Adrenal gland (tissue), 19 donors: ENCODE measurements around the gene HSP90AB1. TPM values are rescaled to one million over a fixed set of nuclear protein-coding genes. Genes with fewer than 3 reads are reported as not detected.
A peak's percentile ranks its signal among the peaks of the same experiment; 100 is the strongest.

Experiments used
- DNase-seq, 7 donors: peaks; one replicate each; pipeline ENCODE4 v3.0.0-alpha.2; 2019 to 2020
- H3K27ac ChIP-seq, 5 donors: fragments of 200-600 bp; sonication (generic) in 4 of 5; 1 replicate in 3 of 5; 2 replicates in 2 of 5; pipeline versions ENCODE4 v1.5.1 to v1.8.0; 2016 to 2020; ENCODE audit warnings: mild to moderate bottlenecking in 1 of 5
- H3K27me3 ChIP-seq: fragments of 200-600 bp; 2 replicates; pipeline ENCODE4 v1.8.0; 2021
- H3K36me3 ChIP-seq, 2 donors: fragments of 200-600 bp; replicated peaks in 1 of 2; 1 replicate in 1 of 2; 2 replicates in 1 of 2; pipeline versions ENCODE4 v1.5.1 to v1.8.0; 2018 to 2022
- H3K4me1 ChIP-seq, 2 donors: fragments of 200-600 bp; replicated peaks in 1 of 2; 1 replicate in 1 of 2; 2 replicates in 1 of 2; pipeline versions ENCODE4 v1.5.1 to v1.8.0; 2018 to 2021
- H3K4me3 ChIP-seq, 4 donors: fragments of 200-600 bp; sonication (generic) in 3 of 4; one replicate each; pipeline ENCODE4 v1.5.1; 2016 to 2018
- H3K9me3 ChIP-seq, 3 donors: fragments of 200-600 bp; sonication (generic) in 1 of 3; replicated peaks in 1 of 3; 1 replicate in 2 of 3; 2 replicates in 1 of 3; pipeline versions ENCODE4 v1.5.1 to v1.8.0; 2016 to 2021
- POLR2A ChIP-seq, 2 donors: fragments of 450-650 bp; IDR thresholded peaks; one replicate each; pipeline ENCODE4 v1.6.1; 2017; ENCODE audit warnings: antibody characterized with exemption in 2 of 2, mild to moderate bottlenecking in 2 of 2, moderate library complexity in 1 of 2
- WGBS, 4 donors: extraction: QIAGEN DNeasy Blood & Tissue Kit in 2 of 4; methylation state at CpG; one replicate each; pipeline versions ENCODE4 v1.1.5 to v1.1.7; 2013 to 2017; 5-methylcytosine and 5-hydroxymethylcytosine counted together
- intact Hi-C, 2 donors: fragments of 100-400 bp; cut with DNase I; formaldehyde crosslinking; loops; one replicate each; pipeline versions ENCODE4 v1.14.1 to v1.15.0; 2022 to 2023
- long read RNA-seq, 10 donors: library from polyadenylated mRNA in 3 of 10; unstranded in 2 of 10; stranded (forward) in 1 of 10; transcript quantifications; one replicate each; pipeline ENCODE4 v2.0.0 and lab custom pipeline, GENCODE V29; 2021 to 2026
- polyA plus RNA-seq, 3 donors: library from polyadenylated mRNA; stranded (reverse); fragments of 200-250 nt in 2 of 3; fragments of 350-450 nt in 1 of 3; fragmentation: Illumina TruSeq in 1 of 3; extraction: RNeasy Lipid Tissue Mini Kit (QIAGEN cat#74804) in 1 of 3; gene quantifications; one replicate each; pipeline ENCODE4 v1.2.3, GENCODE V29; 2013 to 2014
- total RNA-seq, 9 donors: library from RNA; depleted of rRNA in 4 of 9; stranded (reverse); fragments of >200 nt in 4 of 9; fragments of 120-200 nt in 1 of 9; fragmentation: NEBNext Ultra II Directional in 1 of 9; extraction: Animal tissue kit (Norgen Biotek cat#: 25700) in 1 of 9; gene quantifications; one replicate each; pipeline versions ENCODE4 v1.1.0 to v1.2.4, GENCODE V29; 2013 to 2023
- TF ChIP-seq, protein P1 (sequence below), 6 experiments: fragments of 450-650 bp in 4 of 6; fragments of 200-600 bp in 2 of 6; sonication (generic) in 1 of 6; IDR thresholded peaks; 1 replicate in 5 of 6; 2 replicates in 1 of 6; pipeline versions ENCODE4 v1.5.1 to v1.8.0; 2016 to 2021; ENCODE audit warnings: antibody characterized with exemption in 6 of 6, mild to moderate bottlenecking in 2 of 6, moderate library complexity in 1 of 6
- donor health status: healthy with polysubstance abuse.
- donor health status: Bipolar disorder and iron deficiency.
- donor health status: DM: yes; HTN: yes; CAD: no.
- donor health status: DM: no; HTN: no; CAD: no.
- donor health status: DM: no; HTN: no; CAD: no.
- donor health status: DM: yes; HTN: yes; CAD: no.

HSP90AB1 gene
- total RNA-seq (1,000 to 10,000 TPM in 4 of 9 donors, 100 to 1,000 TPM in 5; 692 to 1,671 (median 883) TPM), polyA plus RNA-seq (1,000 to 10,000 TPM in 1 of 3 donors, 100 to 1,000 TPM in 2; 275 to 2,249 (median 420) TPM)
- long read RNA-seq, donor 1, transcript HSP90AB1-203 (12 exons, 2,572 nt), result major isoform, 219 of 1,093 reads
- long read RNA-seq, donor 1, partial matches to known transcripts, result 857 of 1,093 reads
- long read RNA-seq, donor 1, other reads (novel, unspliced or antisense), result 15 of 1,093 reads
- long read RNA-seq, donor 2, transcript HSP90AB1-203 (12 exons, 2,572 nt), result major isoform, 158 of 816 reads
- long read RNA-seq, donor 2, partial matches to known transcripts, result 644 of 816 reads
- long read RNA-seq, donor 2, other reads (novel, unspliced or antisense), result 14 of 816 reads
- long read RNA-seq, donor 3, transcript HSP90AB1-203 (12 exons, 2,572 nt), result major isoform, 244 of 935 reads
- long read RNA-seq, donor 3, partial matches to known transcripts, result 674 of 935 reads
- long read RNA-seq, donor 3, other reads (novel, unspliced or antisense), result 10 of 935 reads
- long read RNA-seq, donor 4, transcript HSP90AB1-203 (12 exons, 2,572 nt), result major isoform, 714 of 1,728 reads
- long read RNA-seq, donor 4, transcript HSP90AB1-201 (12 exons, 2,582 nt), result minor isoform, 6 of 1,728 reads
- long read RNA-seq, donor 4, partial matches to known transcripts, result 994 of 1,728 reads
- long read RNA-seq, donor 4, other reads (novel, unspliced or antisense), result 12 of 1,728 reads
- long read RNA-seq, donor 5, transcript HSP90AB1-202 (12 exons, 2,674 nt), result minor isoform, 33 of 3,231 reads
- long read RNA-seq, donor 5, transcript HSP90AB1-201 (12 exons, 2,582 nt), result minor isoform, 15 of 3,231 reads
- long read RNA-seq, donor 5, transcript HSP90AB1-203 (12 exons, 2,572 nt), result major isoform, 3,071 of 3,231 reads
- long read RNA-seq, donor 5, partial matches to known transcripts, result 73 of 3,231 reads
- long read RNA-seq, donor 5, other reads (novel, unspliced or antisense), result 37 of 3,231 reads
- long read RNA-seq, donor 6, transcript HSP90AB1-203 (12 exons, 2,572 nt), result major isoform, 409 of 1,110 reads
- long read RNA-seq, donor 6, partial matches to known transcripts, result 691 of 1,110 reads
- long read RNA-seq, donor 6, other reads (novel, unspliced or antisense), result 5 of 1,110 reads
- long read RNA-seq, donor 7, transcript HSP90AB1-203 (12 exons, 2,572 nt), result major isoform, 70 of 431 reads
- long read RNA-seq, donor 7, partial matches to known transcripts, result 361 of 431 reads
- long read RNA-seq, donor 7, other reads (novel, unspliced or antisense), result 0 of 431 reads
- long read RNA-seq, donor 8, transcript HSP90AB1-203 (12 exons, 2,572 nt), result major isoform, 368 of 940 reads
- long read RNA-seq, donor 8, partial matches to known transcripts, result 560 of 940 reads
- long read RNA-seq, donor 8, other reads (novel, unspliced or antisense), result 10 of 940 reads
- long read RNA-seq, donor 9, transcript HSP90AB1-203 (12 exons, 2,572 nt), result major isoform, 187 of 958 reads
- long read RNA-seq, donor 9, partial matches to known transcripts, result 754 of 958 reads
- long read RNA-seq, donor 9, other reads (novel, unspliced or antisense), result 16 of 958 reads
- long read RNA-seq, donor 10, transcript HSP90AB1-203 (12 exons, 2,572 nt), result major isoform, 92 of 253 reads
- long read RNA-seq, donor 10, partial matches to known transcripts, result 160 of 253 reads
- long read RNA-seq, donor 10, other reads (novel, unspliced or antisense), result 0 of 253 reads

DNA sequence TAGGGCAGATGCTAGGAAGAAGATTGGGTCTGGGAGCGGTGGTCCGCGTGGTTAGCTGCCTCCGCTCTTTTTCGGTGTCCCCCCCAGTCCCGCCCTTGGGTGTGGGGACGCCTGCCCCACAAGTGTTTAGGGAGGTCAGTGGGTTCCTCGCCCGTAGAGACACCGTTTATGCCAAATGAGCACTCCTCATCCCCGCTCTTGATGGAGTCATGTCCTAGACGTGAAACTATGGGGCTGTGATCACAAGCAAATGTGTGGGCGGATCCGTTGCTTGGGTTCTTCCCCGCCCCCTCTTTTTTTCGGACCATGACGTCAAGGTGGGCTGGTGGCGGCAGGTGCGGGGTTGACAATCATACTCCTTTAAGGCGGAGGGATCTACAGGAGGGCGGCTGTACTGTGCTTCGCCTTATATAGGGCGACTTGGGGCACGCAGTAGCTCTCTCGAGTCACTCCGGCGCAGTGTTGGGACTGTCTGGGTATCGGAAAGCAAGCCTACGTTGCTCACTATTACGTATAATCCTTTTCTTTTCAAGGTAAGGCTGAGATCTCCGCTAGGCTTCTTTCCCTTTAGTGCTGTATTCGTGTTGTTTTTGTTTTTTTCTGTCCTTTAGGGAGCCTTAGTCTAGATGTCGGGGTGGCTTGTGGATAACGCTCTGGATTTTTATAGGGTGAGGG, at the start of gene HSP90AB1:
Gene HSP90AB1 (plus strand): TSS at position 439 of the 675 bp plus-strand sequence. CDS start 1,529 bp downstream, outside the sequence.
- Histone ChIP-seq H3K4me3 (peak within 1 kb of the TSS; percentile 59 to 99 (median 80)), H3K27ac (peak within 1 kb of the TSS; percentile 78 to 100 (median 98)), H3K36me3 (peaks cover 0 to 39% of the 10 kb centered on the region in 2 donors), H3K27me3 (no peaks in the 10 kb centered on the region), H3K4me1 (peaks cover 19 to 35% of the 10 kb centered on the region in 2 donors), H3K9me3 (no peaks in the 10 kb centered on the region)
- peak; percentile 99 for TF ChIP-seq POLR2A (IDR thresholded peaks at IDR 0.05)
- TF ChIP-seq, protein P1, sequence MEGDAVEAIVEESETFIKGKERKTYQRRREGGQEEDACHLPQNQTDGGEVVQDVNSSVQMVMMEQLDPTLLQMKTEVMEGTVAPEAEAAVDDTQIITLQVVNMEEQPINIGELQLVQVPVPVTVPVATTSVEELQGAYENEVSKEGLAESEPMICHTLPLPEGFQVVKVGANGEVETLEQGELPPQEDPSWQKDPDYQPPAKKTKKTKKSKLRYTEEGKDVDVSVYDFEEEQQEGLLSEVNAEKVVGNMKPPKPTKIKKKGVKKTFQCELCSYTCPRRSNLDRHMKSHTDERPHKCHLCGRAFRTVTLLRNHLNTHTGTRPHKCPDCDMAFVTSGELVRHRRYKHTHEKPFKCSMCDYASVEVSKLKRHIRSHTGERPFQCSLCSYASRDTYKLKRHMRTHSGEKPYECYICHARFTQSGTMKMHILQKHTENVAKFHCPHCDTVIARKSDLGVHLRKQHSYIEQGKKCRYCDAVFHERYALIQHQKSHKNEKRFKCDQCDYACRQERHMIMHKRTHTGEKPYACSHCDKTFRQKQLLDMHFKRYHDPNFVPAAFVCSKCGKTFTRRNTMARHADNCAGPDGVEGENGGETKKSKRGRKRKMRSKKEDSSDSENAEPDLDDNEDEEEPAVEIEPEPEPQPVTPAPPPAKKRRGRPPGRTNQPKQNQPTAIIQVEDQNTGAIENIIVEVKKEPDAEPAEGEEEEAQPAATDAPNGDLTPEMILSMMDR (IDR thresholded peaks at IDR 0.05), result peak in 1 of 6 experiments; percentile 14
- intact Hi-C loops, result no loop called here
- WGBS, 4 donors, result 0 to 1% (median 1%) methylated on average over 25 to 34 of the region's 34 CpGs
- DNase-seq, result peak; percentile 94 to 100 (median 98)

DNA sequence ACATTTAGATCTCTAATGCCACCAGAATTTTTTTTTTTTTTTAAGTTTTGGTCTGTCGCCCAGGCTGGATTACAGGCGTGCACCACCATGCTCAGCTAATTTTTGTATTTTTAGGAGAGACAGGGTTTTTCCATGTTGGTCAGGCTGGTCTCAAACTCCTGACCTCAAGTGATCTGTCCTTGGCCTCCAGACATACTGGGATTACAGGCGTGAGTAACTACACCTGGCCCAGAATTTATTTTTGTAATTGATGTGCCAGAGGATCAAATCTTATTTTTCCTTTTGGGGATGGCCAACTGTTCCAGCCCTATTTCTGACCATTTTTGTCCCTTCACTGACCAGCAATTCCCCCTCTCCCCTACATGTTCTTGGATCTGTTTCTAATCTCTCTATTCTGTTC, 48.2 kb upstream of the HSP90AB1 start:
- WGBS, 4 donors, result 77 to 85% (median 81%) methylated on average over 3 of the region's 3 CpGs
- Histone ChIP-seq H3K4me1 (peaks cover 3 to 4% of the 10 kb centered on the region in 2 donors), H3K9me3 (no peaks in the 10 kb centered on the region), H3K36me3 (no peaks in the 10 kb centered on the region), H3K4me3 (no peak overlapping the region), H3K27me3 (no peaks in the 10 kb centered on the region), H3K27ac (no peak overlapping the region)
- TF ChIP-seq, protein P1 (IDR thresholded peaks at IDR 0.05), result no peak
- TF ChIP-seq POLR2A (IDR thresholded peaks at IDR 0.05), result no peak
- DNase-seq, result no peak
- intact Hi-C loops, result no loop called here

DNA sequence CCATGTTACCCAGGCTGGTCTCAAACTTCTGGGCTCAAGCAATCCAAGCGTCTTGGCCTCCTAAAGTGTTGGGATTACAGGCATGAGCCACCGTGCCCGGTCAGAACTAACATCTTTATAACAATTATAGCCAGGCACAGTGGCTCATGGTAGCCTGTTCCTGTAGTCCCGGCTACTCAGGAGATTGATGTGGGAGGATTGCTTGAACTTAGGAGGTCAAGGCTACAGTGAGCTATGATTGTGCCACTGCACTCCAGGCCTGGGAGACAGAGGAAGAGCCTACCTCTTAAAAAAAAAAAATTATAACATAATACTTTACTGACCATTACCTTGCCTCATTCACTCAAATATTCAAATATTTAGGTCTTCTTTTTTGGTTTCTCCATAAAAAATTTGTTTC, 47.0 kb upstream of the HSP90AB1 start:
- 50 to 67% (median 59%) methylated on average over 4 of the region's 4 CpGs for WGBS, 4 donors
- TF ChIP-seq POLR2A (IDR thresholded peaks at IDR 0.05), result no peak
- TF ChIP-seq, protein P1 (IDR thresholded peaks at IDR 0.05), result no peak
- Histone ChIP-seq H3K9me3 (no peaks in the 10 kb centered on the region), H3K27me3 (no peaks in the 10 kb centered on the region), H3K4me1 (peaks cover 3 to 4% of the 10 kb centered on the region in 2 donors), H3K36me3 (no peaks in the 10 kb centered on the region), H3K27ac (no peak overlapping the region), H3K4me3 (no peak overlapping the region)
- intact Hi-C loops, result no loop called here
- DNase-seq, result peak in 4 of 7 donors; percentile 49 to 72 (median 60)
